ENCODE data around the gene RTN4RL2. TPM values are rescaled to one million over a fixed set of nuclear protein-coding genes. Genes with fewer than 3 reads are reported as not detected.

Gene RTN4RL2
- total RNA-seq, 2 experiments from 2014 or later: 0.23 to 0.27 TPM

GRCh38 chr11:57417056-57417455, 43.3 kb upstream of the RTN4RL2 start:
- Mint-ChIP-seq H3K4me1 (ENCODE audit: low read depth) (peaks cover 73% of the 10 kb centered on the region), H3K4me3 (no peak overlapping the region), H3K36me3 (ENCODE audit: low read depth) (peaks cover 91% of the 10 kb centered on the region), H3K9me3 (no peaks in the 10 kb centered on the region), H3K27ac (no peak overlapping the region), H3K27me3 (no peaks in the 10 kb centered on the region)
- ChIA-PET POLR2A (interaction anchor here (0.9 to 15.1 kb wide), 5 partner anchors 9 to 96 kb away, joined by 3 to 264 read pairs (median 5); partner anchors contain the start of gene SLC43A3), CTCF (interaction anchor here (1.2 kb wide), 1 partner anchor 41 kb away, joined by 5 read pairs; no protein-coding TSS in a partner anchor)
- TF ChIP-seq CTCF (IDR thresholded peaks at IDR 0.05): no peak
- no peak for ATAC-seq
- no peak for DNase-seq
- intact Hi-C loops (cut with micrococcal nuclease): no loop called here

DNA sequence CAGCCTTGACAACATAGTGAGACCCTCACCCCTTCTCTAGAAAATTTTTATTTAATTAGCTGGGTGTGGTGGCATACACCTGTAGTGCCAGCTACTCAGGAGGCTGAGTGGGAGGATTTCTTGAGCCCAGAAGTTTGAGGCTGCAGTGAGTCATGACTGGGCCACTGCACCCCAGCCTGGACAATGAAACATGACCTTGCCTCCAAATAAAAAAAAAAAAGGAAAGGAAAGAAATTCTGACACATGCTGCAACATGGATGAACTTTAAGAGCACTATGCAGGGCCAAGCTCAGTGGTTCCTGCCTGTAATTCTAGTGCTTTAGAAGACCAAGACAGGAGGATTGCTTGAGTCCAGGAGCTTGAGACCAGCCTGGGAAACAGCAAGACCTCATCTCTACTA, 42.2 kb upstream of the RTN4RL2 start:
- no peaks in the 10 kb centered on the region for H3K9me3 Mint-ChIP-seq
- no peak for ATAC-seq
- intact Hi-C loops (cut with micrococcal nuclease): no loop called here
- H3K27ac Mint-ChIP-seq: no peak overlapping the region
- H3K27me3 Mint-ChIP-seq: no peaks in the 10 kb centered on the region
- POLR2A ChIA-PET: interaction anchor here (1.3 to 15.1 kb wide), 4 partner anchors 8 to 95 kb away, joined by 3 to 264 read pairs (median 6); partner anchors contain the start of gene SLC43A3
- peaks cover 95% of the 10 kb centered on the region for H3K36me3 Mint-ChIP-seq (ENCODE audit: low read depth)
- CTCF ChIA-PET: interaction anchor here (1.1 to 1.6 kb wide), 4 partner anchors 10 to 108 kb away, joined by 3 to 7 read pairs (median 4); no protein-coding TSS in a partner anchor
- no peak overlapping the region for H3K4me3 Mint-ChIP-seq
- DNase-seq: no peak
- H3K4me1 Mint-ChIP-seq (ENCODE audit: low read depth): peaks cover 79% of the 10 kb centered on the region
- TF ChIP-seq CTCF (IDR thresholded peaks at IDR 0.05): no peak

GRCh38 chr11:57419146-57419545, 41.2 kb upstream of the RTN4RL2 start:
- ATAC-seq (no peak), DNase-seq (no peak)
- Mint-ChIP-seq H3K36me3 (ENCODE audit: low read depth) (peaks cover 95% of the 10 kb centered on the region), H3K4me3 (no peak overlapping the region), H3K27me3 (no peaks in the 10 kb centered on the region), H3K27ac (no peak overlapping the region), H3K4me1 (ENCODE audit: low read depth) (peaks cover 78% of the 10 kb centered on the region), H3K9me3 (no peaks in the 10 kb centered on the region)
- CTCF ChIA-PET: interaction anchor here (1.6 kb wide), 1 partner anchor 107 kb away, joined by 4 read pairs; no protein-coding TSS in a partner anchor
- TF ChIP-seq CTCF (IDR thresholded peaks at IDR 0.05): no peak
- POLR2A ChIA-PET: interaction anchor here (1.1 to 15.1 kb wide), 2 partner anchors 9 to 18 kb away, joined by 3 to 264 read pairs; no protein-coding TSS in a partner anchor
- intact Hi-C loops (cut with micrococcal nuclease): no loop called here

DNA sequence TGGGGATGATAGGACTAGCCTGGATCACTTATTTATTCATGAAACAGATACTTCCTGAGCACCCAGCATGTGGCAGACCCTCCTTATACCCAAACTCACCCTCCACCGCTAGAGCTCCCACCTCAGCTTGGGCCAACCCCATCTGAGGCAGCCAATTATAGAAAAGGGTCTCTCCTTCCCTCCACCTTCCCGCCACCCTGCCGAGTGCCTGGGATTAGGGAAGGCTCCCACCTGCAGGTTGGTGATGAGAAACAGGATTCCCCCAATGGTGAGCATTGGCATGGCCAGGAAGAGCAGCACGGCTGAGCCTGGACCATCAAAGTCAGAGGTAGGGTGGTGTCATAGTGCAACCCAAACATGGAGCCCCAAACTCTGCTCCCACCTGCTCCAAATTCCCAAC, 39.3 kb upstream of the RTN4RL2 start:
- Mint-ChIP-seq H3K27me3 (no peaks in the 10 kb centered on the region), H3K36me3 (ENCODE audit: low read depth) (peaks cover 98% of the 10 kb centered on the region), H3K9me3 (no peaks in the 10 kb centered on the region), H3K4me3 (no peak overlapping the region), H3K4me1 (ENCODE audit: low read depth) (peaks cover 68% of the 10 kb centered on the region), H3K27ac (no peak overlapping the region)
- DNase-seq: no peak
- POLR2A ChIA-PET: interaction anchor here (15.1 kb wide), 1 partner anchor 20 kb away, joined by 264 read pairs; no protein-coding TSS in a partner anchor
- ATAC-seq: no peak
- intact Hi-C loops (cut with micrococcal nuclease): no loop called here
- CTCF ChIA-PET: interaction anchor here (0.9 to 1.2 kb wide), 3 partner anchors 37 to 76 kb away, joined by 3 read pairs; partner anchors contain the start of gene PRG3
- TF ChIP-seq CTCF (IDR thresholded peaks at IDR 0.05): no peak

GRCh38 chr11:57421805-57422204, 38.5 kb upstream of the RTN4RL2 start:
- peak overlapping the region; percentile 81 for H3K27ac Mint-ChIP-seq
- CTCF ChIA-PET: interaction anchor here (1.0 to 1.6 kb wide), 6 partner anchors 16 to 105 kb away, joined by 3 to 6 read pairs (median 4); partner anchors contain the start of gene PRG3
- TF ChIP-seq CTCF (IDR thresholded peaks at IDR 0.05): no peak
- no peaks in the 10 kb centered on the region for H3K27me3 Mint-ChIP-seq
- H3K9me3 Mint-ChIP-seq: no peaks in the 10 kb centered on the region
- DNase-seq (no peak), ATAC-seq (no peak)
- H3K36me3 Mint-ChIP-seq (ENCODE audit: low read depth): peaks cover 98% of the 10 kb centered on the region
- H3K4me3 Mint-ChIP-seq: peak overlapping the region; percentile 92
- intact Hi-C loops (cut with micrococcal nuclease): no loop called here
- peaks cover 62% of the 10 kb centered on the region for H3K4me1 Mint-ChIP-seq (ENCODE audit: low read depth)
- POLR2A ChIA-PET: interaction anchor here (1.1 to 15.1 kb wide), 2 partner anchors 21 to 63 kb away, joined by 3 to 264 read pairs; no protein-coding TSS in a partner anchor
